ENCODE measurements around the gene SENP7.

SENP7 gene

DNA sequence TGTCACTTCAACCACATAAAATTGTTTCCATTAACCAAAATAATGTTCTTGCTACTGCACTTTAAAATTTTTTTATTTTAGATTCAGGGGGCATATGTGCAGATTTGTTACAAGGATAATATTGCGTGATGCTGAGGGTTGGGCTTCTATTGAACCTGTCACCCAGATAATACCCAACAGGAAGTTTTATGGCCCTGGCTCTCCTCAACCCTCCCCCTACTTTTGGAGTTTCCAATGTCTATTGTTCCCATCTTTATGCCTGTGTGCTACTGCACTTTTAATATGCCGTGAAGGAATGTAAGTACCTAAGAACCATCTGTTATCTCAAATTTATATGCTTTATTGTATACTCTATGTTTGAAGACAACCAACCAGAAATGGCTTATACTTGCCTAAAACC, 150.6 kb downstream of the SENP7 start:
- peaks cover 54% of the 10 kb centered on the region for H3K36me3 ChIP-seq (ENCODE audit: insufficient read depth, low read length)
- H3K9me2 ChIP-seq (ENCODE audit: low read depth, low read length) = no peaks in the 10 kb centered on the region
- no peak for TF ChIP-seq EZH2 (IDR thresholded peaks at IDR 0.05; ENCODE audit: borderline replicate concordance, low read length)
- TF ChIP-seq, protein P1, sequence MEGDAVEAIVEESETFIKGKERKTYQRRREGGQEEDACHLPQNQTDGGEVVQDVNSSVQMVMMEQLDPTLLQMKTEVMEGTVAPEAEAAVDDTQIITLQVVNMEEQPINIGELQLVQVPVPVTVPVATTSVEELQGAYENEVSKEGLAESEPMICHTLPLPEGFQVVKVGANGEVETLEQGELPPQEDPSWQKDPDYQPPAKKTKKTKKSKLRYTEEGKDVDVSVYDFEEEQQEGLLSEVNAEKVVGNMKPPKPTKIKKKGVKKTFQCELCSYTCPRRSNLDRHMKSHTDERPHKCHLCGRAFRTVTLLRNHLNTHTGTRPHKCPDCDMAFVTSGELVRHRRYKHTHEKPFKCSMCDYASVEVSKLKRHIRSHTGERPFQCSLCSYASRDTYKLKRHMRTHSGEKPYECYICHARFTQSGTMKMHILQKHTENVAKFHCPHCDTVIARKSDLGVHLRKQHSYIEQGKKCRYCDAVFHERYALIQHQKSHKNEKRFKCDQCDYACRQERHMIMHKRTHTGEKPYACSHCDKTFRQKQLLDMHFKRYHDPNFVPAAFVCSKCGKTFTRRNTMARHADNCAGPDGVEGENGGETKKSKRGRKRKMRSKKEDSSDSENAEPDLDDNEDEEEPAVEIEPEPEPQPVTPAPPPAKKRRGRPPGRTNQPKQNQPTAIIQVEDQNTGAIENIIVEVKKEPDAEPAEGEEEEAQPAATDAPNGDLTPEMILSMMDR (IDR thresholded peaks at IDR 0.05; ENCODE audit: low read length) = no peak
- H3F3A ChIP-seq (ENCODE audit: insufficient read depth, low read length) = no peaks in the 10 kb centered on the region
- no peak overlapping the region for H3K27ac ChIP-seq (ENCODE audit: low read depth, low read length, poor library complexity, severe bottlenecking)
- no peak overlapping the region for H2AFZ ChIP-seq (ENCODE audit: low read length)
- H3K4me2 ChIP-seq (ENCODE audit: low read length) = no peak overlapping the region
- no peaks in the 10 kb centered on the region for H4K20me1 ChIP-seq (ENCODE audit: insufficient read depth, low read length)
- no peaks in the 10 kb centered on the region for H3K79me2 ChIP-seq (ENCODE audit: insufficient read depth, low read length)
- H3K9me3 ChIP-seq (ENCODE audit: low read length) = peaks cover 6% of the 10 kb centered on the region
- H3K27me3 ChIP-seq (ENCODE audit: insufficient read depth, low read length) = no peaks in the 10 kb centered on the region
- no peaks in the 10 kb centered on the region for H3K4me1 ChIP-seq (ENCODE audit: insufficient read depth, low read length, severe bottlenecking)
- no peak overlapping the region for H3K9ac ChIP-seq (ENCODE audit: low read length)
- no peak overlapping the region for H3K4me3 ChIP-seq (ENCODE audit: low read depth, low read length, poor library complexity, severe bottlenecking)

DNA sequence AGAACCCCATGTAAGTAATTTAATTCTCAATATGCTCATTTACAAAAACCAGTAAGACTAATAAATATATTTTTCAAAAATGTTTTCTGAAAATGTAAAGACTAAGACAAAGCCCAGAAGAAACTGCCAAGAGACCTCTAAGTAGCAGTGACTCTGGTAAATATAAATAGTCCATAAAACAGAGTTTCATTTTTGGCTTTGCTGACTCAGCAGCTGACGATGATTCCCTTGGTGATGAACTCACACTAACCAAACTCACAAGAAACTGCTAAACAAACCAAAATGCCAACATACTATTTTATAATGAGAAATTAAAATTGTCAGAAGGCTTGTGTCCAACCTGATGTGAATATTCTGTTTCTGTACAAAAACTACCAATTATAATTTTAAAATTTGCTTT, 161.2 kb downstream of the SENP7 start:
- no peaks in the 10 kb centered on the region for H3K9me3 ChIP-seq (ENCODE audit: low read length)
- H3K27ac ChIP-seq (ENCODE audit: low read depth, low read length, poor library complexity, severe bottlenecking) = no peak overlapping the region
- TF ChIP-seq, protein P1 (IDR thresholded peaks at IDR 0.05; ENCODE audit: low read length) = no peak
- H3K9me2 ChIP-seq (ENCODE audit: low read depth, low read length) = no peaks in the 10 kb centered on the region
- no peak overlapping the region for H2AFZ ChIP-seq (ENCODE audit: low read length)
- peaks cover 6% of the 10 kb centered on the region for H3K4me1 ChIP-seq (ENCODE audit: insufficient read depth, low read length, severe bottlenecking)
- H3K9ac ChIP-seq (ENCODE audit: low read length) = no peak overlapping the region
- no peaks in the 10 kb centered on the region for H3K27me3 ChIP-seq (ENCODE audit: insufficient read depth, low read length)
- no peaks in the 10 kb centered on the region for H4K20me1 ChIP-seq (ENCODE audit: insufficient read depth, low read length)
- peaks cover 6% of the 10 kb centered on the region; the same call in 1 of the 2 replicates for H3K36me3 ChIP-seq (ENCODE audit: insufficient read depth, low read length)
- no peak overlapping the region for H3K4me2 ChIP-seq (ENCODE audit: low read length)
- H3K4me3 ChIP-seq (ENCODE audit: low read depth, low read length, poor library complexity, severe bottlenecking) = no peak overlapping the region
- H3F3A ChIP-seq (ENCODE audit: insufficient read depth, low read length) = no peaks in the 10 kb centered on the region
- H3K79me2 ChIP-seq (ENCODE audit: insufficient read depth, low read length) = no peaks in the 10 kb centered on the region

DNA sequence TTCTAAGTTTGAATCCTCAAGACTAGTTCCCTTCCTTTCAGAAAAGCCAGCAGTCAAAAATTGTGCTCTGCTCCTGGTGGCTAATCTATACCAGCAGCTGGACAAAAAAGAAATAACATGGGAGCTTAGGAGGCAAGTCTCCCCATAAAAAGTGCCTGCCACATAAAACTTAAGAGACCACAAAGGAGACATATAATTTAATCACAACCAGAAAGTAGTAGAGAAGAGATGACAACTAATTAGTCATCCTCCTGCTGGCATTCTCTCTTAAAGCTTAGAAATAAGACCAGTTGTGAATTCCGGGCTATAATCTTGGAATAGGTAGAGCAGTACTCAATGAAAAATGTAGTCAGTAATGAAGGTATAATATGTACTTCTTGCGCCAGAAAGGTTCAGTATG, 172.4 kb downstream of the SENP7 start:
- Histone ChIP-seq H2AFZ (ENCODE audit: low read length) (no peak overlapping the region), H3K9ac (ENCODE audit: low read length) (no peak overlapping the region), H3K9me2 (ENCODE audit: low read depth, low read length) (no peaks in the 10 kb centered on the region), H3K79me2 (ENCODE audit: insufficient read depth, low read length) (no peaks in the 10 kb centered on the region), H3K4me1 (ENCODE audit: insufficient read depth, low read length, severe bottlenecking) (no peaks in the 10 kb centered on the region), H3K36me3 (ENCODE audit: insufficient read depth, low read length) (peaks cover 21% of the 10 kb centered on the region), H3K9me3 (ENCODE audit: low read length) (no peaks in the 10 kb centered on the region), H3K4me2 (ENCODE audit: low read length) (no peak overlapping the region), H3F3A (ENCODE audit: insufficient read depth, low read length) (no peaks in the 10 kb centered on the region), H3K4me3 (ENCODE audit: low read depth, low read length, poor library complexity, severe bottlenecking) (no peak overlapping the region), H3K27me3 (ENCODE audit: insufficient read depth, low read length) (no peaks in the 10 kb centered on the region), H3K27ac (ENCODE audit: low read depth, low read length, poor library complexity, severe bottlenecking) (no peak overlapping the region), H4K20me1 (ENCODE audit: insufficient read depth, low read length) (no peaks in the 10 kb centered on the region)
- TF ChIP-seq, protein P1 (IDR thresholded peaks at IDR 0.05; ENCODE audit: low read length) = no peak
- no peak for TF ChIP-seq EZH2 (IDR thresholded peaks at IDR 0.05; ENCODE audit: borderline replicate concordance, low read length)
